HG02870 (cell line): ENCODE data around the gene LPAR3.
"Not testable (repeated sequence)": the region's sequence is repeated elsewhere in the genome, so short reads cannot be mapped to it uniquely, and the experiment has no call there.

Experiments
- ATAC-seq: cut with Tn5 transposase; IDR thresholded peaks from one replicate; pipeline ENCODE4 v1.9.1; 2021; ENCODE audit warnings: mild to moderate bottlenecking, moderate library complexity; ENCODE audit not compliant: unreplicated experiment

LPAR3 gene, protein sequence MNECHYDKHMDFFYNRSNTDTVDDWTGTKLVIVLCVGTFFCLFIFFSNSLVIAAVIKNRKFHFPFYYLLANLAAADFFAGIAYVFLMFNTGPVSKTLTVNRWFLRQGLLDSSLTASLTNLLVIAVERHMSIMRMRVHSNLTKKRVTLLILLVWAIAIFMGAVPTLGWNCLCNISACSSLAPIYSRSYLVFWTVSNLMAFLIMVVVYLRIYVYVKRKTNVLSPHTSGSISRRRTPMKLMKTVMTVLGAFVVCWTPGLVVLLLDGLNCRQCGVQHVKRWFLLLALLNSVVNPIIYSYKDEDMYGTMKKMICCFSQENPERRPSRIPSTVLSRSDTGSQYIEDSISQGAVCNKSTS

GRCh38 chr1:84892705-84893618 lies at the start of gene LPAR3:
Gene LPAR3, minus strand, starts transcription at chr1:84893206. Its CDS starts 27,086 bp downstream, at chr1:84866120.
- ATAC-seq = no peak

DNA sequence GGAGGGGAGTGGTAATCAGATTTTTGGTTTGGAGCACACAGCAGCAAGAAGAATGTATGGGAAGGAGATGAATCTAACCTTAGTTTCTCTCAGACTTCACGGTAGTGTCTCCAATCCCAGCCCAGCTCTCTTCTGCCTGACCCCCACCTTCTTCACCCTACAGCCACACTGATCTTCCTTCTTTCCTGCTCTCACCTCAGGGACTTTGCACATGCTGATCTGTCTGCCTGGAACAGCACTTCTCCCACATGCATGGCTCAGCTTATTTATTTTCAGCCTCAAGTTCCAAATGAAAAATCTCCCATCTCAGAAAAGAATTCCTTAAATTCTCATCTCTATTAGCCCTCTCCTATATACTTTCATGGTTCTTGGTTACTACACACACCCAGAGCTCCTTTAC lies 48.8 kb upstream of the LPAR3 start:
- ATAC-seq = no peak

- no peak for ATAC-seq
Measured at GRCh38 chr1:84940481-84940880, 47.5 kb upstream of the LPAR3 start.

DNA sequence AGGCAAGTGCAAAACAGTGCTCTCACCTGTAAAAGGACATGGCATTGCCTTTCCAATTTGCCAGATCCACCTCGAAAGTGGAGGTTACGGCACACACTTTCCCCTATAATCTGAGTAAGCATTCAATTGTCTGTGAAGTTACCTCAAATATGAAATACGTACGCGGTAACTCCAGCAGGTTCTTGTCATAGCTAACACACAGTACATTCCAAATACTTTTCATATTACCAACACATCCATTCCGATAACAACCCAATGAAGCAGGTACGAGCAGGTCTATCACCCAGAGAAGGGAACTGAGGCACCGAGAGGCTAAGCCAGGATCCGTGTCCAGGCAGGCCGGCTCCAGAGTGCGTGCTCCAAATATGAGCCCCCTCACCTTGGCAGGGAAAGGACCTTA lies 46.8 kb upstream of the LPAR3 start:
- no peak for ATAC-seq

- no peak for ATAC-seq
Measured at GRCh38 chr1:84939151-84939550, 46.1 kb upstream of the LPAR3 start.

GRCh38 chr1:84936116-84936810 lies 43.3 kb upstream of the LPAR3 start:
- ATAC-seq = no peak

DNA sequence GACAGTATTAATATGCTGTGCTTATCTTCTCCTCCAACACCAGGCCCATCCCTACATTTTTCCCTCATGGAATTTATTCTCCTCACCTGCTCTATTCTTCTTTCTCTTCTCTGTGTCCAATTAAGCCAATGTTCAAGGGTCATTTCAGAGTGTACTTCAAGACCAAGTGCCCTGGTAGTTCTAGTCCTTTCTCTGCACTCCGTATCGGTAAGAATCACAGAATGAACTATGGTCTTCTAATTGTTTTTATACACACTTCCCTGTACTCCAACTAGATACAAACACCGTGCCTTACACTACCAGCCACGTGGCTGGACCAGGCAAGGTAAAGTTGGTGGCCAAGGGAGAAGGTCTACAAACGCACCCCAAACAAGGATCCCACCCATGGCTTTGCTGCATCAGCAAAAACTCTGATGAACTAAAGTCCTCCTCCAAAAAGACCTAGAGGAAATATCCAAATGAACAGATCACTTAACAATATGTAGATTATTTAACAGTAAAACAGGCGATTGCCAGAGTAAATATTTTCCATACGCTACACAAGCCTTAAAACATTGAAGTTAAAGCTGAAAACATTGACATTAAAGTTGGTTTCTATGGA lies 40.1 kb upstream of the LPAR3 start:
- ATAC-seq = no peak

DNA sequence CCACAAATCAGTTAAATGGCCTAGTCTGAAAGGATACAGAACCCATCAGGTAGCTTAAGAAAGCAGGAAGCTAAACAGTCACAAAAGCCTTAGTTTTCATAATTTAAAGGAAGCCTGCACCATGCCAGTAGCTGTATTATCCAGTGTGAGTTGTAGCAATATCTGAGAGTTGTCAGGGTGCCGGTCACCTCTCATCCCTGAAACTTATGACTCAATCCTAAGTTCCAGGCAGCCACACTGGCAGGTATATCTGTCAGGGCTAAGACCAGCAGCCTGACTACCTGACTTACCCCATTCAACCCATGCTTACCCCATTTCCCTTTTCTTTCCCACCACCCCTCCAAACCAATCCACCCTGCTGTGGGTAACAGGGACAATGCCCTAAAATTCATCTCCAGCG lies 37.8 kb upstream of the LPAR3 start:
- ATAC-seq = no peak

- ATAC-seq = no peak
Measured at GRCh38 chr1:84930329-84930728, 37.3 kb upstream of the LPAR3 start.

DNA sequence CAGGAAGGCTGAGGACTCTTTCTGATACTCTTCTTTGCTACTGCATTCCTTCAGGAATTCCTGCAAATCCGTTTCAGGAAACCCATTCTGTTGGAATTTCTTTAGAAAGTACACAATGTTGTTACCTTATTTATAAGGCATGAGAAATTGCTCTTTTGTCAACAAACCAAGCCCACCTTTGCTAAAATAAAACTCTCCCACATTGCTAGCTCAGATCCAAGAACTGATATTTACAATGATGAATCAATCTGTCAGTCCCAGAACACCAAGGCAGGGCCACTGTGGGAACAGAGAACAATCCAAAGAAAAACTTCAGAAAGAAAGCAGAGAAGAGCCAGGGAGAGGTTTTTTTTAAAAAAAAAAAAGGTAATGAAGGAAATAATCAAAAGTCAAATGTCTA lies 36.6 kb upstream of the LPAR3 start:
- no peak for ATAC-seq

DNA sequence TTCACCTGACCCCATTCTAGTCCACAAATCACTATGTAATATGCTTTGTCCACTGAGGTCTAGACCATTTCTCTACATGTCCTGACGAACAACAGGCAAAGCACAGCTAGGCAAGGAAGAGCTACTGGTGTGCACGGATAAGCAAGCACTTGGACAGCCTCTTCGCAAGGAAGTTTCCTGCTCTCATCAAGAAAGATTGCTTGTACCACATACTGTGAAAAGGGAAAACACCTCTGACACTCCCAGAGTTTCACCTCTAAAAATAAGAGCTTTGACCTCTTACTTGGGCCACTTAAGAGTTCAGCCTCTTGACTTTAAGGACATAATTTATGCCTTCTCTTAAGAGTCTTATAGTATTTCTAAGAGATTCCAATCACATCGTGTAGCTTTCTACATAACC lies 36.0 kb upstream of the LPAR3 start:
- ATAC-seq = no peak

- no peak for ATAC-seq
Measured at GRCh38 chr1:84923317-84923716, 30.3 kb upstream of the LPAR3 start.

- ATAC-seq = no peak
Measured at GRCh38 chr1:84920159-84920558, 27.2 kb upstream of the LPAR3 start.

- no peak for ATAC-seq
Measured at GRCh38 chr1:84919461-84919970, 26.5 kb upstream of the LPAR3 start.

- no peak for ATAC-seq
Measured at GRCh38 chr1:84918726-84919336, 25.8 kb upstream of the LPAR3 start.

DNA sequence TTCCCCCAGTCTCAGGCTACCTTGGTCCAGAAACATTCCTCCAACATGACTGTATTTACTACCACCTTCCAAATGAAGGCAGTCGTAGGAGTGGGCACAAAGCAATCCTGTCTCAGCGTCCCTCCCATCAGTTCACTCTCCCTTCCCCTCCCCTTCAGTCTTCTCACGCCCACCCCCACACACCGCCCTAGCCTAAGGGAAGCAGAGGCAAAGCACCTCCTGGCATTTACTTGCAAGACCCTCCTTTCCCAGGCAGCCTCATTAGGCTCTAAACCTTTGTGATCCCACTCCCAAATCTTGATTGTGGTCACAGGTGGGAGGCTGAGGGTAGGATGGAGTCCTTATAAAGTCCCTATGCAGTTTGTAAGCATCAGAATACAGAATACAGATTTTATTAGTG lies 23.9 kb upstream of the LPAR3 start:
- ATAC-seq = no peak

DNA sequence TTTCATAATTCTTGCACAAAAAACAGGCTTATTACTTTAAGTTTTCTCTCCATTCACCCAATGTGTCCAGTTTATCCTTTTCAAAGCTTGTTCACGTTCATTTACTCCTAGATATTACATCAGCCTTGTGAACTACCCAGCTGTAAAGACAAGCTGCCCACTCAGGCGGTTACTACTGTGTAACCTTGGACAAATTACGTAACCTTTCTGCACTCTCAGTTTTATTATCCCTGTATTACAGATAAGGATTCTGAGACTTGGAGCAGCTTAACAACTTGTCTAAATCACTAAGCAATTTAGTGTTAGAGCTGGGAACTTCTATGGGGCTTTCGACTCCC lies 20.5 kb upstream of the LPAR3 start:
- no peak for ATAC-seq

GRCh38 chr1:84912726-84913554 lies 19.9 kb upstream of the LPAR3 start:
- no peak for ATAC-seq

DNA sequence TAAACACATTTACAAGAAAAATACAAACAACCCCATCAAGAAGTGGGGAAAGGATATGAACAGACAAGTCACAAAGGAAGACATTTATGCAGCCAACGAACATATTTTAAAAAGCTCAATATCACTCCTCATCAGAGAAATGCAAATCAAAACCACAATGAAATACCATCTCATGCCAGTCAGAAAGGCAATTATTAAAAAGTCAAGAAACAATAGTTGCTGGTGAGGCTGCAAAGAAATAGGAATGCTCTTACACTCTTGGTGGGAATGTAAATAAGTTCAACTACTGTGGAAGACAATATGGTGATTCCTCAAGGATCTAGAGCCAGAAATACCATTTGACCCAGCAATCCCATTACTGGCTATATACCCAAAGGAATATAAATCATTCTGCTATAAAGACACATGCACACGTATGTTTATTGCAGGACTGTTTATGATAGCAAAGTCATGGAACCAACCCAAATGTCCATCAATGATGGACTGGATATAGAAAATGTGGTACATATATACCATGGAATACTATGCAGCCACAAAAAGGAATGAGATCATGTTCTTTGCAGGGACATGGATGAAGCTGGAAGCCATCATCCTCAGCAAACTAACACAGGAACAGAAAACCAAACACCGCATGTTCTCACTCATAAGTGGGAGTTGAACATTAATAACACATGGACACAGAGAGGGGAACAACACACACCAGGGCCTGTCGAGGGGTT lies 15.9 kb upstream of the LPAR3 start:
- not testable (repeated sequence) for ATAC-seq
